ENCODE results near the gene FGF5. TPM values are rescaled to one million over a fixed set of nuclear protein-coding genes. Genes with fewer than 3 reads are reported as not detected.

Gene FGF5
- total and polyA plus RNA-seq, 10 of the 15 experiments (the other 5 are each of a cell fraction or from before 2014, with no cell fraction given), result 0.87 to 7.4 (median 1.6) TPM

- TF ChIP-seq MLLT1 (IDR thresholded peaks at IDR 0.05), result peak; percentile 57; the same call in 1 of the 2 replicates
- TF ChIP-seq CBFB (IDR thresholded peaks at IDR 0.05; ENCODE audit: low read depth), result peak; percentile 38; the same call in 1 of the 2 replicates
- peak; percentile 40; the same call in 1 of the 2 replicates for TF ChIP-seq GABPA (IDR thresholded peaks at IDR 0.05; ENCODE audit: low read depth)
- peak in 1 of 2 experiments; percentile 59; a peak in 1 of 4 replicates for TF ChIP-seq ETV6 (conservative IDR thresholded peaks at IDR 0.05 in 1 of 2, IDR thresholded peaks at IDR 0.05 in 1 of 2; ENCODE audit: borderline replicate concordance in 1 of 2, low read depth in 1 of 2)
- no peak for TF ChIP-seq STAT1 (conservative IDR thresholded peaks at IDR 0.05)
- TF ChIP-seq MEF2A (IDR thresholded peaks at IDR 0.05; ENCODE audit: insufficient read depth, low read depth, low read length), result peak; percentile 93
- TF ChIP-seq RFX5 (IDR thresholded peaks at IDR 0.05; ENCODE audit: low read depth, low read length), result no peak
- no peak for TF ChIP-seq ZNF274 (IDR thresholded peaks at IDR 0.05; ENCODE audit: insufficient read depth, insufficient read length)
- TF ChIP-seq FOXM1 (IDR thresholded peaks at IDR 0.05; ENCODE audit: low read depth, low read length), result peak; percentile 77; the same call in 1 of the 2 replicates
- peak; percentile 89 for TF ChIP-seq ZNF24 (IDR thresholded peaks at IDR 0.05)
- peak; percentile 91 for TF ChIP-seq DPF2 (IDR thresholded peaks at IDR 0.05)
- TF ChIP-seq MEF2B (IDR thresholded peaks at IDR 0.05; ENCODE audit: partially characterized antibody, poor library complexity, severe bottlenecking), result peak; percentile 85
- peak; percentile 72 for TF ChIP-seq CREM (IDR thresholded peaks at IDR 0.05; ENCODE audit: low read depth)
- 0 out of 2 replicates have a peak, but pooled peaks have one; percentile 3 for TF ChIP-seq ZSCAN29 (IDR thresholded peaks at IDR 0.05)
- TF ChIP-seq FOS (IDR thresholded peaks at IDR 0.05; ENCODE audit: borderline replicate concordance, extremely low read depth, insufficient read length), result no peak
- TF ChIP-seq PML (IDR thresholded peaks at IDR 0.05; ENCODE audit: low read length), result no peak
- 0 out of 2 replicates have a peak, but pooled peaks have one; percentile 44 for TF ChIP-seq PAX5 (IDR thresholded peaks at IDR 0.05; ENCODE audit: borderline replicate concordance, low read depth, low read length)
- peak; percentile 43 for TF ChIP-seq PBX3 (IDR thresholded peaks at IDR 0.05; ENCODE audit: insufficient replicate concordance, low read depth, low read length)
- TF ChIP-seq SMAD5 (IDR thresholded peaks at IDR 0.05; ENCODE audit: low read depth), result no peak
- TF ChIP-seq SKIL (IDR thresholded peaks at IDR 0.05; ENCODE audit: low read depth, poor library complexity, severe bottlenecking), result peak; percentile 56
- no peak; the same call in 1 of the 2 replicates for TF ChIP-seq GATAD2B (conservative IDR thresholded peaks at IDR 0.05; ENCODE audit: low read depth)
- TF ChIP-seq EED (IDR thresholded peaks at IDR 0.05; ENCODE audit: low read depth), result peak; percentile 92
- no peak for TF ChIP-seq SUPT20H (IDR thresholded peaks at IDR 0.05; ENCODE audit: borderline replicate concordance, control insufficient read depth, low read depth, low read length)
- peak in 1 of 2 experiments; percentile 85; a peak in 1 of 4 replicates for TF ChIP-seq CEBPB (IDR thresholded peaks at IDR 0.05; ENCODE audit: borderline replicate concordance in 1 of 2, low read depth in 2 of 2, low read length in 2 of 2)
- peak; percentile 90 for TF ChIP-seq RUNX3 (IDR thresholded peaks at IDR 0.05; ENCODE audit: low read length)
- TF ChIP-seq STAT3 (IDR thresholded peaks at IDR 0.05; ENCODE audit: low read depth, low read length), result peak; percentile 36; the same call in 1 of the 2 replicates
- peak; percentile 91 for TF ChIP-seq ATF7 (IDR thresholded peaks at IDR 0.05; ENCODE audit: low read depth)
- TF ChIP-seq RCOR1 (conservative IDR thresholded peaks at IDR 0.05; ENCODE audit: low read depth, low read length), result no peak; the same call in 1 of the 2 replicates
- TF ChIP-seq ZNF217 (IDR thresholded peaks at IDR 0.05), result peak; percentile 93
Observed at GRCh38 chr4:80229590-80229989, 36.9 kb upstream of the FGF5 start (continued).
